Muscle layer of colon (tissue), 2 donors: ENCODE data around the gene S100A11.

Experiments
- H3K27ac ChIP-seq: one replicate; pipeline ENCODE4 v1.7.0; 2013; ENCODE audit warnings: low read depth, mild to moderate bottlenecking, low read length, moderate library complexity
- H3K27me3 ChIP-seq, 2 donors: one replicate each; pipeline ENCODE4 v1.7.0; 2013; ENCODE audit warnings: low read length in 2 of 2, mild to moderate bottlenecking in 2 of 2; ENCODE audit not compliant: insufficient read depth in 2 of 2, control insufficient read depth in 1 of 2
- H3K36me3 ChIP-seq: one replicate; pipeline ENCODE4 v1.7.0; 2013; ENCODE audit warnings: mild to moderate bottlenecking, low read length; ENCODE audit not compliant: insufficient read depth
- H3K4me1 ChIP-seq: one replicate; pipeline ENCODE4 v1.7.0; 2013; ENCODE audit warnings: mild to moderate bottlenecking, low read length; ENCODE audit not compliant: insufficient read depth
- H3K4me3 ChIP-seq, 2 donors: one replicate each; pipeline ENCODE4 v1.7.0; 2013; ENCODE audit warnings: low read length in 2 of 2, low read depth in 1 of 2, mild to moderate bottlenecking in 1 of 2, moderate library complexity in 1 of 2
- H3K9ac ChIP-seq: one replicate; pipeline ENCODE4 v1.7.0; 2013; ENCODE audit warnings: low read length
- H3K9me3 ChIP-seq: one replicate; pipeline ENCODE4 v1.7.0; 2013; ENCODE audit warnings: mild to moderate bottlenecking, low read length
- donor health status: abdominal sarcoma.
- donor health status: Adenocarcinoma of cecum.

S100A11 gene

DNA sequence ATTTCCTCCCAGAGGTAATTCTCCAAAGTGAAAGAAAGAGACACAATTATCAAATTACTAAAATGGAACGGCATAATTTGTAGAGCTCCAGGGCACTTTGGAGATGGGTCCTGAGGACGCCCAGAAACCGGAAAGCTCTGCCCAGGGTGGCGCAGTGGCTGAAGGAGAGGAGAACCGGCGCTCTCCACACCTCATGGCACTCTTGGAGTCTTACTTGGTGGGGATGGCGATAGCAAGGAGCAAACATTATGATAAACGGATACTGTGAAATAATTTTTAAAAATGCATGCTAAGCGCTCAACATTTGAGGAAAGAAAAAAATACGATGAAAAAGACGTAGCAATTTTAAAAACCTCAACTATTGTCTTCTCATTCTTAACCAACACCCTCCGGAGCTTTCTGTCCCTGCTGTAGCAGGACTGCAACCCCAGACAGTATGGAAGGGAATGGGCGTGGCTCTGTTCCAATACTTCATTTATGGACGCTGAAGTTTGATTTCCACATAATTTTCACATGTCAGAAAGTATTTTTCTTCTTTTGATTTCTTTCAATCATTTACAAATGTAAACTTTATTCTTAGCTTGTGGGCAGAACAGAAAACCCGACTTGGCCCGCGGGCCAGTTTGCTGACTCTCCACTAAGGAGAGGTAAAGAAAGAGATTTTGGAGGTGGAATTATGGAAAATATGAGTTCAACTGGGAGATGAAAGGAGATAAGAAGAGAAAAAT lies 1.1 kb downstream of the S100A11 start:
- Histone ChIP-seq H3K9ac (peak overlapping the region; percentile 72), H3K27me3 (no peaks in the 10 kb centered on the region), H3K36me3 (peaks cover 24% of the 10 kb centered on the region), H3K9me3 (no peaks in the 10 kb centered on the region), H3K27ac (peak overlapping the region; percentile 96), H3K4me1 (peaks cover 24% of the 10 kb centered on the region), H3K4me3 (peak overlapping the region; percentile 78 to 83)

GRCh38 chr1:152034654-152035538 lies 1.9 kb downstream of the S100A11 start:
- Histone ChIP-seq H3K36me3 (peaks cover 28% of the 10 kb centered on the region), H3K9ac (peak overlapping the region; percentile 72), H3K27ac (peak overlapping the region; percentile 96), H3K4me1 (peaks cover 24% of the 10 kb centered on the region), H3K27me3 (no peaks in the 10 kb centered on the region), H3K9me3 (no peaks in the 10 kb centered on the region), H3K4me3 (peak overlapping the region; percentile 78 to 83)

DNA sequence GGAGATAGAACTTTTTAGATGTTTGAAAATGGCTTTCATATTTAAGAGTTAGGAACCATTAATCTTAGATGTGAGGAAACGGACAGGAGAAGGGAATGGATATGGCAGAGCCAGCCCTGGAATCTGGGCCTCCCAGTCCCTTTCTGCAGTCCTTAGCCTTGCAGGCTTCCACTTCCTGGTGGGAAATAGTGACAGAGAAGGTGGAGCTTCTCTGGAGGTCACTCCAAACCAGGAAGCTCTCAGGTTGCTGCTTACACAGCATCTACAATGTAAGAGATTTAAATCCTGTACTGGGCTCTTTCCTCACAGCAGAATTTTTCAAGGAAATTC lies 2.5 kb downstream of the S100A11 start:
- Histone ChIP-seq H3K27ac (no peak overlapping the region), H3K9ac (no peak overlapping the region), H3K27me3 (no peaks in the 10 kb centered on the region), H3K36me3 (peaks cover 28% of the 10 kb centered on the region), H3K9me3 (no peaks in the 10 kb centered on the region), H3K4me1 (peaks cover 24% of the 10 kb centered on the region), H3K4me3 (peak overlapping the region in 1 of 2 donors; percentile 78)

DNA sequence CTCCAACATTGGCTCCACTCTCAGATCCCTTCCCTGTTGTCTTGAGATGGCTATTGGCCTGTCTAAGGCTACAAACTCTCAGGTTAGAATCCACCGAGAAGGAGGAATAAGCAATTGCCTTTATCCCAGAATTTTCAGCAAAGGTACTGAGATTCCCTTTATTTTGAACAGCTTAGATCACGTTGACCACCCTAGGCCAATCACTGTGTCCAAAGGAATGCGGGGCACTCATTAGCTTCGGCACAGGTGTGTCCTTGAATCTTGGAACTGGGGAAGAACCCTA lies 6.9 kb downstream of the S100A11 start:
- peaks cover 9% of the 10 kb centered on the region for H3K4me1 ChIP-seq
- H3K9me3 ChIP-seq, result no peaks in the 10 kb centered on the region
- H3K9ac ChIP-seq, result no peak overlapping the region
- H3K36me3 ChIP-seq, result peaks cover 28% of the 10 kb centered on the region
- H3K27ac ChIP-seq, result no peak overlapping the region
- H3K4me3 ChIP-seq, result no peak overlapping the region
- no peaks in the 10 kb centered on the region for H3K27me3 ChIP-seq

- no peak overlapping the region for H3K27ac ChIP-seq
- H3K9ac ChIP-seq, result no peak overlapping the region
Observed at GRCh38 chr1:152029144-152029928, 7.5 kb downstream of the S100A11 start.

DNA sequence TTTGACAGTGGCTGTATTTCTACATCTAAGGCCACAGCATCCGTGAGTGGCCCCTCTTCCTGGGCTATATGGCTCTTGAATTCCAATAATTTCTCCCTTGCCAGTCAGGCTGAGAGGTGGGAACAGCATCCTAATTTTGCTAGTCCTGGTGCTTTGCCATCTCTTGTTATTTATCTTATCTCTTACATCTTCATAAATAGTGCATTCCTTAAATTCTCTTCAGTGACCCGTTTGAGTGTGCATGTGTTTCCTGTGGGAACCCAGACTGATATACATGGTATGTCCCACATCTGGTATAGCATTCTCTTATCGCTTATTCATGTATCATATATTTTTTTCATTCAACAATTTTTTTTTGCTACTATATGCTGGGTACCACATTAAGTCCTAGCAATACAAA lies 9.9 kb downstream of the S100A11 start:
- Histone ChIP-seq H3K36me3 (peaks cover 9% of the 10 kb centered on the region), H3K9me3 (no peaks in the 10 kb centered on the region), H3K4me1 (no peaks in the 10 kb centered on the region), H3K27me3 (no peaks in the 10 kb centered on the region), H3K4me3 (no peak overlapping the region), H3K27ac (no peak overlapping the region), H3K9ac (no peak overlapping the region)

More at GRCh38 chr1:152029144-152029928, 7.5 kb downstream of the S100A11 start:
- Histone ChIP-seq H3K36me3 (peaks cover 28% of the 10 kb centered on the region), H3K4me3 (no peak overlapping the region), H3K27me3 (no peaks in the 10 kb centered on the region), H3K4me1 (peaks cover 4% of the 10 kb centered on the region), H3K9me3 (no peaks in the 10 kb centered on the region)

GRCh38 chr1:152024223-152024622 lies 12.6 kb downstream of the S100A11 start:
- Histone ChIP-seq H3K4me3 (no peak overlapping the region), H3K4me1 (no peaks in the 10 kb centered on the region), H3K9me3 (no peaks in the 10 kb centered on the region), H3K36me3 (no peaks in the 10 kb centered on the region), H3K9ac (no peak overlapping the region), H3K27ac (no peak overlapping the region), H3K27me3 (no peaks in the 10 kb centered on the region)

- Histone ChIP-seq H3K4me1 (no peaks in the 10 kb centered on the region), H3K27me3 (no peaks in the 10 kb centered on the region), H3K9me3 (no peaks in the 10 kb centered on the region), H3K36me3 (no peaks in the 10 kb centered on the region), H3K27ac (no peak overlapping the region), H3K9ac (no peak overlapping the region), H3K4me3 (no peak overlapping the region)
Observed at GRCh38 chr1:152023221-152023620, 13.6 kb downstream of the S100A11 start.

DNA sequence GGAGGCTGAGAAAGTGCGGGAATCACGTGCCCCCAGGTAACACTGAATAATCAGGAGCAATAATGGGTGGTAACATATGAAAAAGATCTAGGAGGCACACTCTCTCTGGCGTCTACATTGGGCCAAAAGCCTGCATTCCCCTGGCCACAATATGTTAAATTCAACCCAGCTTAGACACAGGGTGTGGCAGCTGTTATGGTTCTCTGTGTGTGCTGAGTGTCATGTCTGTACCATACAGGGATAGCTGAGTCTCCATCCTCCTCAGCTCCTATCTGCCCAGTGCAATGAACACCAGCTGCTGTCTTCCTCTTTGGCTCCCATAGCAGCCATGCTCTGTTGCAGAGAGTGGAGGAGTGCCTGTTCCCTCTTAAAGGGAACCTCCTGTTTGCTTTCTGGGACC lies 14.3 kb downstream of the S100A11 start:
- no peaks in the 10 kb centered on the region for H3K4me1 ChIP-seq
- H3K9me3 ChIP-seq, result no peaks in the 10 kb centered on the region

DNA sequence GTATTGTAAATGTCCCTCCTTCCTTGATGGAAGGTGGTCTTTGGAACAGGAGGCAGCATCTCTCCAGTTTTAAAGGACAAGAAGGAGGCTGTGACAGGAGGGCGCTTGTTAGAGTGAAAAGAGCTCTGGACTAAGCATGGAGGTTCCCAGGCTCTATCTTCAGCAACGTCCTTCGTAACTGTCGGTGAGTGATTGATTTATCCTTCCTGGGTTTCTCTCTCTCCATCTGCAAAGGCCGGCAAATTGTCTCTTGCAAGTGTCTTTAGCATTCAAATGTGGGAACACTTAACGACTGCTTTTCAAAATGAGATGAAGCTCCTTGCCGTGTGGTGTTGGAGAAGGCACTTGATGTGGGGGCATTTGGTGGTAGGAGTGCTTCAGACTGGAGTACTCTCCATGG lies 15.2 kb downstream of the S100A11 start:
- Histone ChIP-seq H3K27me3 (no peaks in the 10 kb centered on the region), H3K9ac (no peak overlapping the region), H3K9me3 (no peaks in the 10 kb centered on the region), H3K36me3 (no peaks in the 10 kb centered on the region), H3K27ac (no peak overlapping the region), H3K4me1 (no peaks in the 10 kb centered on the region), H3K4me3 (no peak overlapping the region)

More for the DNA sequence above, 14.3 kb downstream of the S100A11 start:
- H3K36me3 ChIP-seq, result no peaks in the 10 kb centered on the region
- no peak overlapping the region for H3K9ac ChIP-seq
- no peak overlapping the region for H3K4me3 ChIP-seq
- H3K27ac ChIP-seq, result no peak overlapping the region
- no peaks in the 10 kb centered on the region for H3K27me3 ChIP-seq

GRCh38 chr1:152020849-152021248 lies 16.0 kb downstream of the S100A11 start:
- Histone ChIP-seq H3K9ac (no peak overlapping the region), H3K36me3 (no peaks in the 10 kb centered on the region), H3K27me3 (no peaks in the 10 kb centered on the region), H3K4me3 (no peak overlapping the region), H3K9me3 (no peaks in the 10 kb centered on the region), H3K4me1 (no peaks in the 10 kb centered on the region), H3K27ac (no peak overlapping the region)
